CD4-positive, CD25-positive, alpha-beta regulatory T cell (primary cell): ENCODE measurements around the gene CFAP46. TPM values are rescaled to one million over a fixed set of nuclear protein-coding genes. Genes with fewer than 3 reads are reported as not detected.

Source experiments
- ATAC-seq, 2 donors: fragments of 150-1000 bp; cut with Tn5 transposase; one replicate each; pipeline ENCODE4 v1.10.0; 2021; ENCODE audit warnings: low read depth in 2 of 2, moderate number of reproducible peaks in 2 of 2, moderate library complexity in 1 of 2
- DNase-seq, 3 donors: peaks; one replicate each; pipeline versions ENCODE4 v3.0.0 to v3.0.0-alpha.2; 2012 to 2022; ENCODE audit warnings: mixed read lengths in 1 of 3
- H3K27ac ChIP-seq: one replicate; pipeline ENCODE4 v1.7.0; 2013; ENCODE audit warnings: mild to moderate bottlenecking, low read length; ENCODE audit not compliant: insufficient read depth, poor library complexity, severe bottlenecking
- H3K27me3 ChIP-seq: one replicate; pipeline ENCODE4 v1.7.0; 2013; ENCODE audit warnings: low read length; ENCODE audit not compliant: control insufficient read depth, insufficient read depth
- H3K36me3 ChIP-seq: one replicate; pipeline ENCODE4 v1.7.0; 2013; ENCODE audit warnings: mild to moderate bottlenecking, low read length, moderate library complexity; ENCODE audit not compliant: control insufficient read depth, insufficient read depth
- H3K4me1 ChIP-seq: 2 replicates; pipeline ENCODE4 v1.7.0; 2013; ENCODE audit warnings: mild to moderate bottlenecking, low read length; ENCODE audit not compliant: insufficient read depth, control insufficient read depth, poor library complexity, severe bottlenecking
- H3K4me3 ChIP-seq: one replicate; pipeline ENCODE4 v1.7.0; 2013; ENCODE audit warnings: low read depth, mild to moderate bottlenecking, low read length, moderate library complexity
- H3K9me3 ChIP-seq, 2 experiments: 1 replicate in 1 of 2; 2 replicates in 1 of 2; pipeline ENCODE4 v1.7.0; 2013; ENCODE audit warnings: low read length in 2 of 2, mild to moderate bottlenecking in 1 of 2, moderate library complexity in 1 of 2; ENCODE audit not compliant: control insufficient read depth in 2 of 2
- H3K27ac Mint-ChIP-seq, 3 donors: one replicate each; pipeline ENCODE4 v1.8.0; 2020 to 2022; ENCODE audit warnings: mild to moderate bottlenecking in 3 of 3, mixed read lengths in 3 of 3, moderate library complexity in 2 of 3
- H3K27me3 Mint-ChIP-seq: one replicate; pipeline ENCODE4 v1.8.0; 2022; ENCODE audit warnings: mild to moderate bottlenecking, mixed read lengths
- H3K36me3 Mint-ChIP-seq: one replicate; pipeline ENCODE4 v1.8.0; 2020; ENCODE audit warnings: mixed read lengths
- H3K4me1 Mint-ChIP-seq, 4 donors: one replicate each; pipeline ENCODE4 v1.8.0; 2020 to 2022; ENCODE audit warnings: mixed read lengths in 4 of 4, mild to moderate bottlenecking in 1 of 4
- H3K4me3 Mint-ChIP-seq, 4 donors: one replicate each; pipeline ENCODE4 v1.8.0; 2020 to 2022; ENCODE audit warnings: mild to moderate bottlenecking in 4 of 4, mixed read lengths in 4 of 4, moderate library complexity in 3 of 4
- H3K9me3 Mint-ChIP-seq, 7 donors: one replicate each; pipeline ENCODE4 v1.8.0; 2020 to 2022; ENCODE audit warnings: mixed read lengths in 7 of 7, mild to moderate bottlenecking in 3 of 7, moderate library complexity in 2 of 7
- polyA plus RNA-seq, 4 donors: library from polyadenylated mRNA; unstranded; fragments of 300-500 nt; fragmentation: Illumina TruSeq; gene quantifications; one replicate each; pipeline ENCODE4 v1.2.3, GENCODE V29; 2021
- total RNA-seq: library from RNA; stranded (reverse); gene quantifications from one replicate; pipeline ENCODE4 v1.2.3, GENCODE V29; 2022

The CFAP46 gene
- total and polyA plus RNA-seq, 5 donors from 2014 or later: not detected

DNA sequence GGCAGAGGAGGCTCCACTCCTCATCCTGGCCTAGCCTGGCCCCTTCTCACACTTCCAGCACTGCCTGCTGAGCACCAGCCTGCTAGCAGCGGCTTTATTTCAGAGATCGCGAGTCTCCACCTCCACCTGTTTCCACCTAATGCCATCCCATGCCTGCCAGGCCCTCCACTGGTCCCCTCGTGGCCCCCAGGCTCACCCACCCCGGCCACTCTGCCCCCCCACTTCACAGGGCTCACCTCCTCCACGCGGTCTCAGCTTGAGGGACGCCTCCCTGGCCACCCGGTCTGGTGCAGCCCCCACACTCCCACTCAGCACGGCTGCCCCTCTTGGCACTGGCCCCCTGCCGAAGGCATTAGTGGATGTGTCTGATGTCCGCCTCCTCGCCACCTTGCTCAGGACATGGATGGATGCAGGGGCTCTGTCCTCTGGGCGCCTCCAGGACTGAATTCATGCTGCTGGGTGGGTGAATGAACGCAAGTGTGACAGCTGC, 152.7 kb downstream of the CFAP46 start:
- Histone ChIP-seq H3K27me3 (no peaks in the 10 kb centered on the region), H3K4me3 (no peak overlapping the region), H3K4me1 (peaks cover 11% of the 10 kb centered on the region), H3K27ac (no peak overlapping the region), H3K36me3 (no peaks in the 10 kb centered on the region), H3K9me3 (no peaks in the 10 kb centered on the region)
- ATAC-seq (no peak), DNase-seq (no peak)
- Mint-ChIP-seq H3K27me3 (no peaks in the 10 kb centered on the region), H3K4me1 (no peaks in the 10 kb centered on the region), H3K36me3 (no peaks in the 10 kb centered on the region), H3K9me3 (no peaks in the 10 kb centered on the region), H3K27ac (no peak overlapping the region), H3K4me3 (no peak overlapping the region)

DNA sequence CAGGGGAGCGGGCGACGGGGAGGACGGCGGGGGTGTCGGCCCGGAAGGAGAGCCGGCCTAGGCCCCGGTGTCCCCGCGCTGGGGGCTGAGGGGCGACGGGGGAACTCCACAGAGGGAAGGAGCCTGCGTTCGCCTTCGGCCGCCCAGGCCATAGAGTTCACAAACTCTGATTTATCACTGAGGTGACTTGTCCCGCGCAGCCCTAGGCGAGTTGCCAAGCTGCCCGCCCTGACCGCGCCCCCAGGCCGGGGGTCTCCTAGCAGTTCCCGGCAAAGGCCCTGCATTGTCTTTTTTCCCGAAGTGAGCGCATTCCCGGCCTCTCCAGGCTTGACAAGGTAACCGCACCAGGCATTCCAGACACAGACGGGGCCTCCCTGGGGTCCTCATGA, 153.5 kb downstream of the CFAP46 start:
- H3K4me1 Mint-ChIP-seq: peaks cover 0 to 3% (median 0%) of the 10 kb centered on the region in 4 donors
- H3K4me3 Mint-ChIP-seq: no peak overlapping the region
- H3K36me3 Mint-ChIP-seq: no peaks in the 10 kb centered on the region
- peaks cover 11% of the 10 kb centered on the region for H3K4me1 ChIP-seq
- ATAC-seq (no peak), DNase-seq (no peak)
- H3K27me3 Mint-ChIP-seq: peaks cover under 1% of the 10 kb centered on the region
- no peak overlapping the region for H3K4me3 ChIP-seq
- H3K36me3 ChIP-seq: no peaks in the 10 kb centered on the region
- H3K27ac ChIP-seq: no peak overlapping the region
- H3K9me3 Mint-ChIP-seq: no peaks in the 10 kb centered on the region
- no peak overlapping the region for H3K27ac Mint-ChIP-seq
- no peaks in the 10 kb centered on the region for H3K9me3 ChIP-seq
- no peaks in the 10 kb centered on the region for H3K27me3 ChIP-seq

DNA sequence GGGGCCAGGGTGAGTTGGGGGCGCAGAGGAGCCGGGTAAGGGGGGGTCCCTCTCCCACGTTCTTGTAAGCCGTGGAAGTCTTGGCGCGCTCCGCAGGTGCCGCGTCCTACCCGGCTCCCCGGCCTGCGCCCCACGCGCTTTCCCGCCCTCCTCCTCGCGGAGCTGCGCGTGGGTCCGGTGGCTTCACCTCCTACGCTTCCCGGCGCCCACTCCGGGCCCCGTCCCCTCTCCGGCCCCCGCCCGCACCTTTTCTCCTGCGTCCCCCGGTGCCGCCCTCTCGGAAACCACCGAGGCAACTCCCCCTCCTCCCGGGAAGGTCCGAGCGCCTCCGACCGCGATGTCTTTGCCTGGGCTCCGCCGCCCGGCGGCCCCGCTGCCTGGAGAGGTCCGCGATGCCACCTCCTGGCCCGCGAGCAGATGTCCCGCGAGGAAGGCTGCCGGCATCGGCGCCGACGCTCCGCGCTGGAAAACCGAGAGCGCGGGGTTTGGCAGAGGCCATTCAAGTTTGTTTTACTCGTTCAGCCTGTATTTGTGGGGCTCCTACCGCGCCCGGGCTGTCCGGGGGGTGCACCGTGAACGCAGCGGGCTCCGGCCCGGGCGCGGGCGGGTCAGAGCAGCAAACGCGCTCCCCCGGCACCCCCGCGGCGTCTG, 154.1 kb downstream of the CFAP46 start:
- Mint-ChIP-seq H3K4me3 (no peak overlapping the region), H3K27me3 (peaks cover 6% of the 10 kb centered on the region), H3K9me3 (peaks cover 0 to 2% (median 0%) of the 10 kb centered on the region in 7 donors), H3K4me1 (peaks cover 0 to 5% (median 0%) of the 10 kb centered on the region in 4 donors), H3K27ac (no peak overlapping the region), H3K36me3 (no peaks in the 10 kb centered on the region)
- H3K27ac ChIP-seq: no peak overlapping the region
- DNase-seq (no peak), ATAC-seq (no peak)
- H3K9me3 ChIP-seq: no peaks in the 10 kb centered on the region
- no peaks in the 10 kb centered on the region for H3K27me3 ChIP-seq
- H3K4me1 ChIP-seq: peaks cover 11% of the 10 kb centered on the region
- peaks cover 2% of the 10 kb centered on the region for H3K36me3 ChIP-seq
- no peak overlapping the region for H3K4me3 ChIP-seq

DNA sequence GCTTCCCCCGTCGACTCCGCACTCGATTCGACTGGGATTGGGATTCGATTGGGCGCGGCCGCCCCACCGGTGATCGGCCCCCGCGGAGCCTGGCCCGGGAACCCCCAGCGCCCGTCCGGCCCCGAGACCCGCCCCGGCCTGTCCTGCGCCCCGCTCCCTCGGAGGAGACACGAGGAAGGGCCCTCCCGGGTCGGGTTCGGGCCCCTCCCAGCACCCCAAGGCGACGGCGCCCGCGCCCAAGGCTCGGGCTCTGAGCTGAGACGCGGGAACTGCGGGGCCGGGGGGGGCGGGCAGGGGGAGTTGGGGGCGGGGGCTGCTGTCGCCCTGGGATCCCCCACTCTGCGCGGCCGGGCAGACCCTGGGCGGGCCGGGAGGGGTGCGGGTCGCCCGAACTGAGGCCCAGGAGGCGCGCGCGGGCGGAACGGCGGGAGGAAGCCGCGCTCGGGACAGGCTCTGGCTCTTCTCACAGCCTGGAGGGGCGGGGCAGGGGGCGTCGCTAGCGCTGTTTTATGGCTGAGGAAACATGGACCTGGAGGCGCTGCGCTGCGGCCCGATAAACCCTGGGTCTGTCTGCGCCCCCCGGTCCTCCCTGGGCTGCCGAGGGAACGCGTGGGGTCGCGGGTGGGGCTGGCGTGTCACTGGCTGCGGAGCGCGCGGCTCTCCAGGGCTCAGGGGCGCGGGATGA, 154.7 kb downstream of the CFAP46 start:
- H3K27me3 Mint-ChIP-seq: peaks cover 12% of the 10 kb centered on the region
- Histone ChIP-seq H3K9me3 (no peaks in the 10 kb centered on the region), H3K4me1 (peaks cover 11% of the 10 kb centered on the region), H3K36me3 (peaks cover 4% of the 10 kb centered on the region), H3K27me3 (no peaks in the 10 kb centered on the region), H3K27ac (no peak overlapping the region), H3K4me3 (no peak overlapping the region)
- no peak for DNase-seq
- no peak for ATAC-seq
- peaks cover 0 to 5% (median 0%) of the 10 kb centered on the region in 4 donors for H3K4me1 Mint-ChIP-seq
- peaks cover 7% of the 10 kb centered on the region for H3K36me3 Mint-ChIP-seq
- peaks cover 0 to 2% (median 0%) of the 10 kb centered on the region in 7 donors for H3K9me3 Mint-ChIP-seq
- no peak overlapping the region for H3K4me3 Mint-ChIP-seq
- no peak overlapping the region for H3K27ac Mint-ChIP-seq

- H3K27ac Mint-ChIP-seq: no peak overlapping the region
- no peaks in the 10 kb centered on the region for H3K27me3 ChIP-seq
- H3K27ac ChIP-seq: no peak overlapping the region
- H3K36me3 ChIP-seq: peaks cover 4% of the 10 kb centered on the region
- H3K4me1 Mint-ChIP-seq: peaks cover 0 to 5% (median 0%) of the 10 kb centered on the region in 4 donors
- no peak overlapping the region for H3K4me3 ChIP-seq
- H3K9me3 Mint-ChIP-seq: peaks cover 0 to 2% (median 0%) of the 10 kb centered on the region in 7 donors
- peaks cover 9% of the 10 kb centered on the region for H3K36me3 Mint-ChIP-seq
- no peak for DNase-seq
- no peak for ATAC-seq
- no peak overlapping the region for H3K4me3 Mint-ChIP-seq
- H3K9me3 ChIP-seq: no peaks in the 10 kb centered on the region
- H3K27me3 Mint-ChIP-seq: peaks cover 12% of the 10 kb centered on the region
- H3K4me1 ChIP-seq: peaks cover 11% of the 10 kb centered on the region
These were observed 155.4 kb downstream of the CFAP46 start for GRCh38 chr10:132786884-132787494.

GRCh38 chr10:132786476-132786883, 155.9 kb downstream of the CFAP46 start:
- Mint-ChIP-seq H3K27ac (no peak overlapping the region), H3K4me1 (peaks cover 0 to 5% (median 0%) of the 10 kb centered on the region in 4 donors), H3K9me3 (peaks cover 0 to 2% (median 0%) of the 10 kb centered on the region in 7 donors), H3K36me3 (peaks cover 13% of the 10 kb centered on the region), H3K4me3 (no peak overlapping the region), H3K27me3 (peaks cover 12% of the 10 kb centered on the region)
- no peak overlapping the region for H3K27ac ChIP-seq
- no peak overlapping the region for H3K4me3 ChIP-seq
- no peak for DNase-seq
- no peak for ATAC-seq
- H3K36me3 ChIP-seq: peaks cover 4% of the 10 kb centered on the region
- peaks cover 11% of the 10 kb centered on the region for H3K4me1 ChIP-seq
- no peaks in the 10 kb centered on the region for H3K27me3 ChIP-seq
- no peaks in the 10 kb centered on the region for H3K9me3 ChIP-seq

- Histone ChIP-seq H3K9me3 (no peaks in the 10 kb centered on the region), H3K36me3 (peaks cover 4% of the 10 kb centered on the region), H3K27ac (no peak within 1 kb of the TSS), H3K4me3 (no peak within 1 kb of the TSS), H3K27me3 (no peaks in the 10 kb centered on the region), H3K4me1 (peaks cover 11% of the 10 kb centered on the region)
- H3K4me1 Mint-ChIP-seq: peaks cover 0 to 5% (median 0%) of the 10 kb centered on the region in 4 donors
- H3K4me3 Mint-ChIP-seq: no peak within 1 kb of the TSS
- ATAC-seq (no peak), DNase-seq (no peak)
- no peak within 1 kb of the TSS for H3K27ac Mint-ChIP-seq
- H3K27me3 Mint-ChIP-seq: peaks cover 12% of the 10 kb centered on the region
- H3K9me3 Mint-ChIP-seq: peaks cover 0 to 2% (median 0%) of the 10 kb centered on the region in 7 donors
- peaks cover 16% of the 10 kb centered on the region for H3K36me3 Mint-ChIP-seq
These were observed 156.5 kb downstream of the CFAP46 start, which contains the start of gene NKX6-2 for GRCh38 chr10:132785723-132786475. NKX6-2 (minus strand) TSS chr10:132786147; CDS start chr10:132785948, 199 bp downstream.
